Neutrophil (primary cell): ENCODE measurements around the gene RCC1.
"Not testable (repeated sequence)": the region's sequence is repeated elsewhere in the genome, so short reads cannot be mapped to it uniquely, and the experiment has no call there.

Source experiments
- H3K27ac ChIP-seq: fragments of 200-600 bp; sonication (generic); 2 replicates; pipeline ENCODE4 v1.5.1; 2016; ENCODE audit warnings: mild to moderate bottlenecking, moderate library complexity
- H3K27me3 ChIP-seq: fragments of 200-600 bp; sonication (generic); 2 replicates; pipeline ENCODE4 v1.6.0; 2016; ENCODE audit warnings: mild to moderate bottlenecking
- H3K36me3 ChIP-seq: fragments of 200-600 bp; sonication (generic); 2 replicates; pipeline ENCODE4 v1.5.1; 2017
- H3K4me1 ChIP-seq, 2 experiments: fragments of 200-600 bp in 1 of 2; sonication (generic) in 1 of 2; 1 replicate in 1 of 2; 2 replicates in 1 of 2; pipeline versions ENCODE4 v1.5.1 to v1.6.1; 2013 to 2016; ENCODE audit warnings: low read depth in 1 of 2, low read length in 1 of 2, mild to moderate bottlenecking in 1 of 2, moderate library complexity in 1 of 2; ENCODE audit not compliant: control insufficient read depth in 1 of 2, insufficient read depth in 1 of 2
- H3K4me3 ChIP-seq, 2 experiments: fragments of 200-600 bp in 1 of 2; sonication (generic) in 1 of 2; 1 replicate in 1 of 2; 2 replicates in 1 of 2; pipeline ENCODE4 v1.5.1; 2013 to 2016; ENCODE audit warnings: low read depth in 1 of 2, low read length in 1 of 2, mild to moderate bottlenecking in 1 of 2, moderate library complexity in 1 of 2
- H3K9me3 ChIP-seq: fragments of 200-600 bp; sonication (generic); 2 replicates; pipeline ENCODE4 v1.5.1; 2016
- CTCF ChIP-seq: fragments of 200-600 bp; sonication (generic); IDR thresholded peaks from 2 replicates; pipeline ENCODE4 v1.5.1; 2016; ENCODE audit warnings: antibody characterized with exemption

RCC1 gene

GRCh38 chr1:28580722-28581530, 75.1 kb downstream of the RCC1 start:
- no peak for TF ChIP-seq CTCF
- no peaks in the 10 kb centered on the region for H3K27me3 ChIP-seq
- no peaks in the 10 kb centered on the region for H3K9me3 ChIP-seq
- peak overlapping the region; percentile 94 to 98 for H3K4me3 ChIP-seq
- H3K4me1 ChIP-seq: peaks cover 27 to 32% of the 10 kb centered on the region in 2 experiments
- peak overlapping the region; percentile 84 for H3K27ac ChIP-seq
- H3K36me3 ChIP-seq: peaks cover 32% of the 10 kb centered on the region

- peak; percentile 38 for TF ChIP-seq CTCF
- H3K36me3 ChIP-seq: peaks cover 28% of the 10 kb centered on the region
Observed at GRCh38 chr1:28581531-28582247, 75.8 kb downstream of the RCC1 start.

GRCh38 chr1:28582248-28582615, 76.4 kb downstream of the RCC1 start:
- H3K36me3 ChIP-seq: peaks cover 22% of the 10 kb centered on the region
- peak overlapping the region; percentile 94 to 98 for H3K4me3 ChIP-seq
- no peaks in the 10 kb centered on the region for H3K27me3 ChIP-seq
- no peak for TF ChIP-seq CTCF
- H3K9me3 ChIP-seq: no peaks in the 10 kb centered on the region
- peak overlapping the region; percentile 84 for H3K27ac ChIP-seq
- H3K4me1 ChIP-seq: peaks cover 27 to 32% of the 10 kb centered on the region in 2 experiments

More at GRCh38 chr1:28581531-28582247, 75.8 kb downstream of the RCC1 start:
- peak overlapping the region; percentile 84 for H3K27ac ChIP-seq
- no peaks in the 10 kb centered on the region for H3K9me3 ChIP-seq
- peaks cover 27 to 32% of the 10 kb centered on the region in 2 experiments for H3K4me1 ChIP-seq
- no peaks in the 10 kb centered on the region for H3K27me3 ChIP-seq
- peak overlapping the region; percentile 94 to 98 for H3K4me3 ChIP-seq

- not testable (repeated sequence) for H3K27ac ChIP-seq, H3K9me3 ChIP-seq, H3K4me3 ChIP-seq, H3K36me3 ChIP-seq, H3K27me3 ChIP-seq
- H3K4me1 ChIP-seq: peaks cover 15 to 17% of the 10 kb centered on the region in 2 experiments
Observed at GRCh38 chr1:28586585-28587391, 80.9 kb downstream of the RCC1 start.
